Measurements from ENCODE around the gene ATOSB. TPM values are rescaled to one million over a fixed set of nuclear protein-coding genes. Genes with fewer than 3 reads are reported as not detected.

The ATOSB gene
- total and polyA plus RNA-seq, 4 donors = 2.8 to 29.8 (median 5.6) TPM

GRCh38 chr9:35134920-35135319, 19.3 kb upstream of the ATOSB start:
- Histone ChIP-seq H3K27me3 (ENCODE audit: control insufficient read depth in 4 of 4, insufficient read depth in 4 of 4, low read length in 3 of 4) (no peaks in the 10 kb centered on the region), H3K4me1 (ENCODE audit: control insufficient read depth in 4 of 4, insufficient read depth in 4 of 4, low read length in 3 of 4) (peaks cover 0 to 11% (median 5%) of the 10 kb centered on the region in 4 donors), H3K36me3 (ENCODE audit: control insufficient read depth in 4 of 4, insufficient read depth in 3 of 4, low read depth in 1 of 4, low read length in 3 of 4) (no peaks in the 10 kb centered on the region), H3K4me3 (ENCODE audit: low read depth in 1 of 3, low read length in 3 of 3) (no peak overlapping the region), H3K9ac (ENCODE audit: low read depth in 1 of 2, low read length in 2 of 2) (no peak overlapping the region), H3K27ac (ENCODE audit: low read depth in 1 of 2, low read length in 2 of 2) (no peak overlapping the region), H3K9me3 (ENCODE audit: control insufficient read depth in 4 of 4, low read length in 3 of 4) (no peaks in the 10 kb centered on the region)
- DNase-seq (ENCODE audit: low spot score) = no peak
- TF ChIP-seq SP1 (IDR thresholded peaks at IDR 0.05) = no peak
- no peak for TF ChIP-seq MAX (IDR thresholded peaks at IDR 0.05)
- no peak for TF ChIP-seq FOXA1 (IDR thresholded peaks at IDR 0.05)
- TF ChIP-seq ATF3 (IDR thresholded peaks at IDR 0.05) = no peak
- TF ChIP-seq TAF1 (conservative IDR thresholded peaks at IDR 0.05) = no peak
- WGBS = 88% methylated on average over 6 of the region's 6 CpGs

GRCh38 chr9:35116898-35117551, 1.4 kb upstream of the ATOSB start:
- DNase-seq (ENCODE audit: low spot score) = peak; percentile 87
- 16% methylated on average over 30 of the region's 30 CpGs for WGBS

More at GRCh38 chr9:35116898-35117551, 1.4 kb upstream of the ATOSB start:
- no peaks in the 10 kb centered on the region for H3K36me3 ChIP-seq (ENCODE audit: control insufficient read depth in 4 of 4, insufficient read depth in 3 of 4, low read depth in 1 of 4, low read length in 3 of 4)
- H3K9ac ChIP-seq (ENCODE audit: low read depth in 1 of 2, low read length in 2 of 2) = peak overlapping the region; percentile 61 to 74
- peaks cover 8 to 45% (median 31%) of the 10 kb centered on the region in 4 donors for H3K4me1 ChIP-seq (ENCODE audit: control insufficient read depth in 4 of 4, insufficient read depth in 4 of 4, low read length in 3 of 4)
- H3K9me3 ChIP-seq (ENCODE audit: control insufficient read depth in 4 of 4, low read length in 3 of 4) = no peaks in the 10 kb centered on the region
- TF ChIP-seq YY1 (IDR thresholded peaks at IDR 0.05) (peak; percentile 66), REST (IDR thresholded peaks at IDR 0.05) (no peak), GABPA (IDR thresholded peaks at IDR 0.05 in 1 of 2, conservative IDR thresholded peaks at IDR 0.05 in 1 of 2) (no peak), NR2F2 (IDR thresholded peaks at IDR 0.05) (peak; percentile 17), RXRA (IDR thresholded peaks at IDR 0.05) (peak; percentile 16 to 56), ZBTB33 (IDR thresholded peaks at IDR 0.05) (no peak), CTCF (IDR thresholded peaks at IDR 0.05; ENCODE audit: low read depth, low read length, missing input control) (peak; percentile 98), TAF1 (conservative IDR thresholded peaks at IDR 0.05) (no peak), RAD21 (IDR thresholded peaks at IDR 0.05) (peak; percentile 93 to 96), HNF4A (conservative IDR thresholded peaks at IDR 0.05) (peak in 1 of 2 donors; percentile 17), MAX (IDR thresholded peaks at IDR 0.05) (no peak)
- H3K27ac ChIP-seq (ENCODE audit: low read depth in 1 of 2, low read length in 2 of 2) = peak overlapping the region; percentile 89 to 93
- no peaks in the 10 kb centered on the region for H3K27me3 ChIP-seq (ENCODE audit: control insufficient read depth in 4 of 4, insufficient read depth in 4 of 4, low read length in 3 of 4)
- H3K4me3 ChIP-seq (ENCODE audit: low read depth in 1 of 3, low read length in 3 of 3) = peak overlapping the region; percentile 57 to 81 (median 72)

All from liver (tissue), 9 donors.